T1000 (cell line): ENCODE measurements around the gene SLC7A4.
"Not testable (repeated sequence)": the region's sequence is repeated elsewhere in the genome, so short reads cannot be mapped to it uniquely, and the experiment has no call there.

Experiments
- DNase-seq: peaks from one replicate; lab custom pipeline; 2025; ENCODE audit warnings: mixed read lengths; lab: John Stamatoyannopoulos, UW

SLC7A4 gene

DNA sequence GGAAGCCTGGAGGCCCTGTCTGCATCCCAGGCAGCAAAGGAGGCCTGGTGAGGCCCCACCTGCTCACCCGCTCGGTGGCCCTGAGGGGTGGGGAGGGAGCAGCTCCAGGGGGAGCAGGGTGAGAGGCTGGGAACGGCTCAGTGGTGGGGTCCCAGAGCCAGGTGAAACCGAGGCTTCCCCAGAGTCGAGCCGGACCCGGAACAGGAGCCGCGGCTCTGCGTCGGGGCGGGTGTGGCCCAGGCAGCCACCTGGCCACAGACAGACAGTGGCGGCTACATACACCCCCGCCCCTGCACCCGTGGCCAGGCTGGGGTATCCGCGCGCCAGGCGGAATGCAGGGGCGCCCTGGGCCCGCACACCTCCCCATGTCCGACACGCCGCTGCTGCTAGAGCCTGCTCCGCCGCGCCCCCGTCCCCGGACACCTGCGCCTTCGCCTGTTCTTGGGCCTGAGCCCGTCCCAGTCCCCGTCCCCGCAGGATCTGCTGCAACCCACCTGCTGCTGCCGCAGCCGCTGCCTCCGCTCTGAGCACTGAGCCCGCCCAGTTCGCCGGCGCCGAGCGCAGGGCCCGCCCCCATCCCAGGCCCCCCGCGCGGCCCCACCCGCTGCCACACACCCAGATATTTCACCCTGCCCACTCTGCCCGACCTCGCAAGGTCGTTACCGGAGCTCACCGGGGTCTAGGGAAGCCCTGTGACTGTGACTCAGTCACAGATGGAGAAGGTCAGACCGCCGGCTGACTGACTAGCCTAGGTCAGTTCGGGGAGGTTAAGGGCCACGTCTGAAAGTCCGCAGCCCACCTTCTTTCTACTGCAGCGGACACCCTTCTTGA lies at the start of gene SLC7A4:
Gene SLC7A4, minus strand, starts transcription at position 525 of the 831 bp plus-strand sequence. CDS start 749 bp downstream, outside the sequence.
- DNase-seq = no peak

- no peak for DNase-seq
These were observed 48.2 kb upstream of the SLC7A4 start for GRCh38 chr22:21080435-21081137.

GRCh38 chr22:21079493-21079892 lies 47.1 kb upstream of the SLC7A4 start:
- no peak for DNase-seq

DNA sequence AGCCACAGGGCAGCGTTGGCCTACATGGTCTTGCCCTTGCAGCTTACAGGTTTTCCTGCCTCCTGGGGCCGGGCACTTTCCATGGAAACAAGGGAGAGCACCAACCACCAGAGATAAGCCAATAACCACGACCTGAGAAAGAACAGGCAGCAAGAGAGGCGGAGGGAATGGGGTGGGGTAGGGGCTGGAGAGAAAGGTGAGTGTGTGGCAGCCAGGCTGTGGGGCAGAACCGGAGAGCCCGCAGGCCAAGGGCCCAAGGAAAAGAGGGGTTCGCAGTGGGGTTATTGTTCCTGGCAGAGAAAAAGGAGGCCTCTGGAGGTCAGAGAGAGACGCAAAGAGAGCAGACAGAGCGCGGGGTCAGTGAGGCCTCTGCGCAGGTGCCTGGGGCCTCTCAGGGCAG lies 46.6 kb upstream of the SLC7A4 start:
- no peak for DNase-seq

- DNase-seq = no peak
These were observed 45.6 kb upstream of the SLC7A4 start for GRCh38 chr22:21077884-21078508.

- DNase-seq = no peak
These were observed 44.7 kb upstream of the SLC7A4 start for GRCh38 chr22:21076912-21077625.

GRCh38 chr22:21075516-21076138 lies 43.3 kb upstream of the SLC7A4 start:
- no peak for DNase-seq

- DNase-seq = peak; percentile 13
These were observed 41.8 kb upstream of the SLC7A4 start for GRCh38 chr22:21074102-21074715.

DNA sequence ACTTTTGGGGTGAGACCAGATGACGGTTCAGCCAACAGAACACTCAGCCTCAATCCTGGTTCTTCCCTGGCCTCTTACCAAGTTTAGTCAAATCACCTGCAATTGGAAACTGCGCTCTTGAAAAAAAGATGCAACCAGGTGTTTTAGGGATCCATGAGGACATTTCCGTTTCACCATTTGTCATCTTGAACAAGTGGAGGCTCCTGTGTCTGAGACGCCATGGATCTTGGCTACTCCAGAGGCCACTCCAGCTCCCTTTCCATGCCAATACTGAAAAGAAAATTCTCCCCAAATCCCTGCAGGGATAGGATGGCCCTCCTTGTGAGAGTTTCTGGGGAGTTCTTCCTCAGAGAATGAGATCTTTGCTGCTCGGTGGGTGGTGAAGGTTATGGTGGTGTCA lies 41.1 kb upstream of the SLC7A4 start:
- DNase-seq = no peak

- DNase-seq = no peak
These were observed 40.7 kb upstream of the SLC7A4 start for GRCh38 chr22:21073023-21073422.

GRCh38 chr22:21071796-21072195 lies 39.4 kb upstream of the SLC7A4 start:
- not testable (repeated sequence) for DNase-seq

GRCh38 chr22:21070690-21071615 lies 38.6 kb upstream of the SLC7A4 start:
- no peak for DNase-seq

DNA sequence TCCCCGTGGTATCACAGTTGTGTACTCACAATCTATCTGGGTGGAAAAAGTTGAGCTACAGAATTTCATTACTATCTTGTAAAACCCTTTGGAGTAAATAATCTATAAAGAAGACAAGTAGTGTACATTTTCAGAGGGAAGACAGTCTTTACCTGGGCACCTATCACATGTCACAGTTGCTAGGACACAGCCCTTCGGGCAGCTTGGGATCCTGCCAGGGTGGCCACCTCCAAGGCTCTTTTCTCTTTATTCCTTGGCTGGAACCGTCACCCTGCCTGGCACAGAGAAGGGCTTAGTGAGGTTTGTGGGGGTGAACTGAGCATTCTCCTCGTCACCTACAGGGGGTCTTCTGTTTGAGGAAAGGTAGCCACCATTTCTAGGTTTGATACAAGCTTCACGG lies 37.0 kb upstream of the SLC7A4 start:
- DNase-seq = no peak

DNA sequence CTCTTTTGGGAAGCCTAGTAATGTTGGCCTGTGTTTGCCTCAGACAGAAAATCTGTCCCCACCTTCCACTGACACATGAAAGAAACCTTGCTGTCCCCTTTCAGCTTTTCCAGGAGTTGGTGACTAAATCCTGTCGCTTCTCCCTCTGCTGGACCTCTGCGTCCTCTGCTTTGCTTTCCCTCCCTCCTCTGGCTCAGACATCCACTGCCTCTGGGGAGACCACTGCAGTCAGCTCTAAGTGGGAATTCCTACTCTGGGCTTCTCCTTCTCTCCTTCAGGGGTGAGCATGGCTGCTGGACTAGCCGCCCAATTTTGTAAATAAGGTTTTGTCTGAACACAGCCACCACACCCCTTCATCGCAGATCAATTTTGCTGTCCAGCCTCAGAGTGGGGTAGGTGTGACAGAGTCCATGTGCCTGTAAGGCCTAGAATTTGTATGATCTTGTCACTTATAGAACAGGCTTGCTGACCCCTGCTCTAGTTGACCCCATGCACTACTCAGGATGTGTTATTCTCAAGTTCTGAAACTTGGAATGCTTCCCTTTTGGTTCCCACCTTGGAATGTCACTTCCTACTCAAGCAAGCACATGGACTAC lies 36.4 kb upstream of the SLC7A4 start:
- no peak for DNase-seq

GRCh38 chr22:21067901-21068680 lies 35.7 kb upstream of the SLC7A4 start:
- no peak for DNase-seq

- no peak for DNase-seq
These were observed 34.9 kb upstream of the SLC7A4 start for GRCh38 chr22:21067075-21067900.

DNA sequence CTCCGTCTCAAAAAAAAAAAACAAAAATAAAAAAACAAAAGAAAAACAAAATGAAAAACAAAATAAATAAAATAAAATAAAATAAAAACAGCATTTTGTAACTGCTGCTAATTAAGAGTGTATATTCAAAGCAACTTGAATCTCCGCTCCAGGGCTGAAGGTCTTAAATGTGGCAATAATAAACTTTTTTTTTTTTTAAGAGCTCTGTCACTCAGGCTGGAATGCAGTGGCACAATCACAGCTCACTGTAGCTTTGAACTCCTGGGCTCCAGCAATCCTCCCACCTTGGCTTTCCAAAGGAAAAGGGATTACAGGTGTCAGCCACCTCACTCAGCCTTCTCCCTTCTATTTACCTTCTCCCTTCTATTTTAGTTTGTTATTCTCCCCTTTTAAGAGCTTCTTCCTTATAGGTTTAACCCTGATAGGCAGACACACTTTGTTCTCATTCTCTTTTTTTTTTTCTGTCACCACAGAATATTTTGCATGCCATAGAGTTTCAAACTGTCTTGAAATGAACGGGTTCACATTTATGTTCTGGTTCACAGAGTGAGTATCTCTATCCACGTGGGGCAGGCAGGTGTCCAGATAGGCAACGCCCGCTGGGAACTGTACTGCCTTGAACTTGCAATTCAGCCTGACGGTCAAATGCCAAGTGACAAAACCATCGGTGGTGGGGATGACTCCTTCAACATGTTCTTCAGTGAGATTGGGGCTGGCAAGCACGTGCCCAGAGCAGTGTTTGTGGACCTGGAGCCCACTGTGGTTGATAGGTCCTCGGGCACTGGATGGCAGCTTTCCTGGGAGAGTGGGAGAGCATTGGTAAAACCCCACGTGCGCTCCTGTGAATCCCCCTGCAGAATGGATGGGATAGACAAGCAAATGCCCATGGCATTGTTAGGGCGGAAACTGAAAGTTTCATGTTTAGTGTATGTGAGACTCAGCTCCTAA lies 32.8 kb upstream of the SLC7A4 start:
- no peak for DNase-seq
